AG08396 (cell line): ENCODE results near the gene KIAA0232.
"Not testable (repeated sequence)": the region's sequence is repeated elsewhere in the genome, so short reads cannot be mapped to it uniquely, and the experiment has no call there.

Source experiments
- DNase-seq: peaks from one replicate; pipeline ENCODE4 v3.0.0; 2012; ENCODE audit warnings: low spot score, mixed read lengths

KIAA0232 gene

DNA sequence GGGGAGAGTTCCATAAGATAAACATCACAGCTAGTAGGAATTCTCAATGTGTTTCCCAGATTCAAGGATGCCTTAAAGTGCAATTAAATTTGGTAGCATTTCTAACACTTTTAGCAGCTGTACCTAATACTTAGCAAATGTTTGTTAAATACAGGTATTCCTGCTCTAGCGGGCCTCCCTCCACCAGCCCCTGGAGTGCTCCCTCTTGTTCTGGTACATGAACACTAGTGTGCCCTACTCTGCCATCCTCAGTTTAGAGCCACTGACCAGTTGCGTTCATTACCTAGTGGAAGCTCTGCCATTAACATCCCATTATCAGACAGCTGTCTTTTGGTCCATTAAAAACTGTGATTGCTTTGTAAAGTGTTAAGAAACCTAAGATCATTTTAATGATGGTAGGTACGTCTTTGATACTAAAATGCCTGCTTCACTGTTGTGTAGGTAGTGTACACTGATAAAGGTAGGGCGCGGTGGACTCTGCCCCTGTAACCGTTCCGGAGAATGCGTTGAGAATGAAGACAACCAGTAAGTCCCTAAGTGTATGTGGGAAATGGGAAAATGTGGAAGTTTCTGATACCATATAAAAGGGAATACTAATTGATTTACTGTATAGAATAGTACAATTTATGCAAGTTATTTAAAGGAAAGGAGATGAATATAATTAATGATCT is 21.7 kb downstream of the KIAA0232 start:
- DNase-seq, result no peak

DNA sequence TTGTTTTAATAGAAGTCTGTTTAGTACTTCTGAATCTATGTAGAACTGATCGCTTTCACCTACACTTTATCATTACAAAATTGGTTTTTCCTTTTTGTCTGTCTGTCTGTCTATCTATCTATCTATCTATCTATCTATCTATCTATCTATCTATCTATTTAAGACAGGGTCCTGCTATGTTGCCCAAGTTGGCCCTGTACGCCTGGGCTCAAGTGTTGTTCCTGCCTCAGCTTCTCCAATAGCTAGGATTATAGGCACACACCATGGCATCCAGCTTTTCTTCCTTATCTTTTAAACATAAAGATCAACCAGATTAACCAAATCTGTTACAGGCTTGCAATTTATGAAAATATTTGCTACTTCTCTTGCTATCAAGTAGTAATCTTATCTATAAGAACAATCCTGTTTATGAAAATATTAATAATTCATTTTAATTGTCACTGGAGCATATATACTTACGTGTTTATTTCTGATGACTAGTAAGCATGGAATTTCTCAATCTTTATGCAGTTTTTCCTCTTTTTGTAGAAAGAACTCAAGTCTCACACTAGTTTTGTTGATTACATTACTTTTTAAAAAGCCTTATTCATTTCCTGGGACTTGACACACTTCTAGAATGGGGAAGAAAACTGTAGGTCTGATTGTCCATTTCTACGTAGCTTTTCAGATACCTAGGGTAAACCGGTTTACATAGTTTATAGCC is 24.5 kb downstream of the KIAA0232 start:
- DNase-seq, result no peak

GRCh38 chr4:6808259-6808658 is 25.7 kb downstream of the KIAA0232 start:
- DNase-seq, result no peak

DNA sequence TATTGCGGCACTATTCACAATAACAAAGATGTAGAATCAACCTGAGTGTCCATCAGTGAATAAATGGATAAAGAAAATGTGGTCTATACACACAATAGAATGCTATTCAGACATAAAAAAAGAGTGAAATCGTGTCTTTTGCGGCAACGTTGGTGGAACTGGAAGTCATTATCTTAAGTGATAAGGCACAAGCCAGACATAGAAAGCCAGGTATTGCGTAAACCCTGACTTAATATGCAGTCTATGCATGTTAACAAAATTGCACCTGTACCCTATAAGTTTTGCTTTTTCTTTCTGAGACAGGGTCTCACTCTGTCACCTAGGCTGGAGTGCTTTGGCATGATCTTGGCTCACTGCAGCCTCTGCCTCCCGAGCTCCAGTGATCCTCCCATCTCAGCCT is 28.6 kb downstream of the KIAA0232 start:
- DNase-seq, result no peak

DNA sequence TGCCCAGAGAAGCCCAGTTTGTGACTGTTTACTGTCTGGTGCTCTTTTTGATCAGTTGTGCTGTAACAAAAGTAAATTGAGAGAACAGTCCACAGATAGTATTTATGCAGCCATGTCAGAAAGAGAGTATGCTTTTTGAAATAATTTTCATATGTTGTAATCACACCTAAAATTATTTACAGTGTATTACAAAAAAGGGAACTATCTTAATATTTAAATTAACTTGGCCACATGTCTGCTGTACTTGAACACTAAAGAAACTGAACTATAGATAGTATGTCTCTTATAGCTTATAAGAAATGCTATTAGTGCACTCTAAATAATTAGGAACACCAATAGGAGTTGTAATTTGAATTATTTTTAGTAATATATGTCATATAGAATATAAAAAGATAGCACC is 30.2 kb downstream of the KIAA0232 start:
- DNase-seq, result no peak

DNA sequence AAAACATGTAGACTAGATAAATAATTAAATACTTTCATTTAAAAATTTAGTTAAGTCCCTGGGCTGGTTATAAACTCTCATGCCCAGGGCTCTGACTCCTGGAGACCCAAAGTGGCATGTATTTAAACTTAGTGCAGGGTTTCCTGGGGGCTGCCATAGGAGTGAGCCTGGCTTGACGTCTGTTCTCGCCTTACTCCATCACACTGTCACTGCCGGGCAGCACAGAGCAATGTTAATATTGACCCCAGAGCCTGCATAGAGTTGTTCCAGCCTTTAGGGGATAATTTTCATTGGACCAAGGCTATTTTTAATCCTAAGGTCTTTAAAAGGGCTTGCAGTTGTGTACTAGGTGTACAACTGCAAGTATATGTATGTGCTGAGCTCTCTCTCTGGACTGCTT is 31.2 kb downstream of the KIAA0232 start:
- DNase-seq, result no peak

DNA sequence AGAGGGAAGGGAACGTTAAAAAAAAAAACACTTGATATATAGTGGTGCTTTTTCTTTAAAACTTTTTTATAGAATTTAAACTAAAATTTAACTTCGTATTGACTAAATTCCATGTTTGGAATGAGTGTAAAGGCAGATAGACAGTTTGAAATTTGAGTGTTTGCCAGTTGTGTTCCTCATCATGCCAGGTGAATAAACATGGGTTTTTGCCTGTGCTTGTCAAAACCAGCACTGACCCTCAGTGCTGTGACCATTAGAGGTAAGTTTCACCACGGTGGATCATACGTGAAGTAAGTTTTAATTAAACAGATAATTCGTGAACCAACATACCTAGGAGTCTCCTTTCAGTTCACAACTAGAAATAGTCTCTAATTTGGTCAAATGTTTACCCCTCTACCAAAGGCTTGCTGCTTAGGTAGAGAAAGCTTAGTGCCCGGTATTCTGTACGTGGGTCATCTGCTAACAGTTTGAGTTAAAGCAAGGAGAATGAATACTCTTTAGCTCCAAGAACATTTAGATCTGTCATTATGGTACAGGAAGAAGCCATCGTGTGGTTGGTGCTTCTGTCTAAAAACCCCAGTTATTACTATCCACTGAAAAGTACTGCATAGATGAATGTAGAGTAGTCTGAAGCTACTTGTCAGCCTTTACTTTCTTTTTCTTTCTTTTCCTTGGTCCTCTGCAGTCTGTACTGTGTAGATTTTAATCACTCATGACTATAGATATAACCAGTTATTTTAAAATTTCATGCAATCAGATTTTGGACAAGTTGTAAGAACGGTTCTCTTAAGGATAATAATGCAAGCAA is 32.7 kb downstream of the KIAA0232 start:
- no peak for DNase-seq

GRCh38 chr4:6819295-6819694 is 36.8 kb downstream of the KIAA0232 start:
- DNase-seq, result no peak

DNA sequence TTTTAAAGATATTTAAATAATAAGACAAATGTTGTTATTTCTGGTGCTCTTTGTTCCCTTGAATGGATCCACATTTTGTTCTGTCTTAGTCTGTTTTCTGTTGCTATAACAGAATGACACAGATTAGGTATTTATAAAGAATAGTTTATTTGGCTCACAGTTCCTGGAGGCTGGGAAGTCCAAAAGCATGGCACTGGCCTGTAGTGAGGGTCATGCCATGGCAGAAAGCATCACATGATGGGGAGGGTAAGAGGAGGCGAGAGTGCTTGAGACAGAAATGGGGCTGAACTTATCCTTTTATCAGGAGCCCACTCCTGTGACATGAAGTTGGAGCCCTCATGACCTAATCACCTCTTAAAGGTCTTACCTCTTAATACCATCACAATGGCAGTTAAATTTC is 38.2 kb downstream of the KIAA0232 start:
- no peak for DNase-seq

GRCh38 chr4:6824071-6824470 is 41.5 kb downstream of the KIAA0232 start:
- DNase-seq, result no peak

GRCh38 chr4:6824772-6825402 is 42.4 kb downstream of the KIAA0232 start:
- DNase-seq, result no peak

DNA sequence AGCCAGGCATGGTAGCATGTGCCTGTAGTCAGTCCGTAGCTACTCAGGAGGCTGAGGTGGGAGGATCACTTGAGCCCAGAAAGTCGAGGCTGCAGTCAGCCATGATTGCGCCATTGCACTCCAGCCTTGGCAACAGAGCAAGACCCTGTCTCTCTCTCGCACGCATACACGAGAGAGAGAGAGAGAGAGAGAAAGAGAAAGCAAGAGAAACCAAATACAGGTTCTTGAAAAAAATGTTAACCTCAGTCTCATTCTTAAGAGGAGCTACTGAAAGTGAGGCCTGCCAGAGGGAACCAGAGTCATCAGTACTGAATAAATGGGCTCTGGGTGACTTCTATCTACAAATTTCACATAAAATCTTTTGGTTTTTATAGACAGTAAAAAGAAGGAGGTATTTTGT is 42.9 kb downstream of the KIAA0232 start:
- no peak for DNase-seq

DNA sequence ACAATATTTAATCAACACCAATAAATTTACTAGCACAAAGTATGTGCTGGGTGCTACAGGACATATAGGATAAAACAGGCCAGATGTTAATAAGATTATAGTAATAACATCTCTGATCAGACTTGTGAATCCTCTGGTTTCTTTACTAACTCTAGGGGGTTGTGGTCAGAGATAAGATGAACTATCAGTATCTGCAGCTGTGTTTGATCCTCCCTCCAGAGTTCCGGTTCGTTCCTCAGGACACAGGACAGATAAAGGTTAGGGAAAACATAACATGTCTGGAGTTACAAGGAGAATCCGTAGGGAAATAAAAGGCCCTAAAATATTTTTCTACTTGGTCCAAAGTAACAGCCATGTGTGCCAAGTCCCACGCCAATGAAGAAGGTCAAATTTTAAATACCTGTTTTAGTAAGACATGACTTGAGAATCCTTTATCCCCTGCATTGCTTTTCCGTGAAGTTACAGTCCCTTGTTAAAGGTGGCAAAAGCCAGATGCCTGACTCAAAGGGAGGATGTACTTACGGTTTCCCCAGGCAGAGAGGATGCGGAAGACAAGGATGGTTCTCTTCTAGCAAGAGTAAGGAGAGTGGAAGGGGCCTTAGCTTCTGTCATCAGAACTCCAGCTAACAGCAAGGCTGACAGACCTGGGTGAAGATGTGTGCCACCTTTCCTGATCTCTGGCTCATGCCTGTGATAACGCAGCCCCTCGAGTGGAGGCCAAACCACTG is 44.4 kb downstream of the KIAA0232 start:
- DNase-seq, result no peak

DNA sequence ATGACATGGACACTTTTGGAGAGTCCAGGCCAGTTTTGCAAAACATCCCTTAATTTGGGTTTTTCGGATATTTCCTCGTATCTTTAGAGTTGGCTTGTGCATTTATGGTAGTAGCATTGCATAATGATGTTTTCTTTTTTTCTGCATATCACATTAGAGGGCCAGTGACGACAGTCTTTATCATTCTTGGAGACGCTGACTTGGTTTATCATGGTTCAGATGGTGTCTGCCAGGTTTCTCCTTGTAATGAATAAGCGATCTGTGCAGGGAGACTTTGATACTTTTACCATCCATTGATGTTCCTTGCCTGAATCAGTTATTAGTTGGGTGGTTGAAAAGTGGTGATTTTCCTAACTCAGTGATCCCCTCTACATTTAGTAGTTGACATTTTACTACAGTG is 46.6 kb downstream of the KIAA0232 start:
- no peak for DNase-seq

- DNase-seq, result peak; percentile 32
Observed at GRCh38 chr4:6834867-6835266, 52.3 kb downstream of the KIAA0232 start.

- DNase-seq, result not testable (repeated sequence)
Observed at GRCh38 chr4:6835616-6836015, 53.1 kb downstream of the KIAA0232 start.

DNA sequence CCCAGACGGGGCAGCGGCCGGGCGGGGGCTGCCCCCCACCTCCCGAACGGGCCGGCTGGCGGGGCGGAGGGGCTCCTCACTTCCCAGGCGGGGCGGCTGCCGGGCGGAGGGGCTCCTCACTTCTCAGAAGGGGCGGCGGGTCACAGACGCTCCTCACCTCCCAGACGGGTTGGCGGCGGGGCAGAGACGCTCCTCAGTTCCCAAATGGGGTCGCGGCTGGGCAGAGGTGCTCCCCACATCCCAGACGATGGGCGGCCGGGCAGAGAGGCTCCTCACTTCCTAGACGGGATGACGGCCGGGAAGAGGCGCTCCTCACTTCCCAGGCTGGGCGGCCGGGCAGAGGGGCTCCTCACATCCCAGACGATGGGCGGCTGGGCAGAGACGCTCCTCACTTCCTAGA is 54.6 kb downstream of the KIAA0232 start:
- DNase-seq, result not testable (repeated sequence)

DNA sequence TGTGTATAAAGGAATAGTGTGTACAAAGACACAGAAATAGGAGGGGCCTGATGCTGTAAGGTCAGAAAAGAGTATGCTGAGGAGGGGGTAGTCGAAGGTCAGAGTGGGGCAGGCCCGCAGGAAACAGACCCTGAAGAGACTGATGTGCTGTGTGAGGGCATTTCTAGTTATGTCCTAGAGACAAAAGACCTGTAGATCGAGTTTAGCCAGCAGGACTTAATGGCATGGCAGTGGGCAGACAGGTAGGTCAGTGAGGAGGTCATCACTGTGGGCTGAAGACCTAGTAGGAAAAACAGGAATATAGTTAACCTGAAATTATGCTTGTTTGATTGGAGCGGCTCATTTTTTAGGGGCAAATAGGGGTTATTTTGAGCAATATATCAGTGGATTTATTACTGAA is 57.1 kb downstream of the KIAA0232 start:
- DNase-seq, result no peak

- peak; percentile 36 for DNase-seq
Observed at GRCh38 chr4:6840062-6840976, 57.8 kb downstream of the KIAA0232 start.

DNA sequence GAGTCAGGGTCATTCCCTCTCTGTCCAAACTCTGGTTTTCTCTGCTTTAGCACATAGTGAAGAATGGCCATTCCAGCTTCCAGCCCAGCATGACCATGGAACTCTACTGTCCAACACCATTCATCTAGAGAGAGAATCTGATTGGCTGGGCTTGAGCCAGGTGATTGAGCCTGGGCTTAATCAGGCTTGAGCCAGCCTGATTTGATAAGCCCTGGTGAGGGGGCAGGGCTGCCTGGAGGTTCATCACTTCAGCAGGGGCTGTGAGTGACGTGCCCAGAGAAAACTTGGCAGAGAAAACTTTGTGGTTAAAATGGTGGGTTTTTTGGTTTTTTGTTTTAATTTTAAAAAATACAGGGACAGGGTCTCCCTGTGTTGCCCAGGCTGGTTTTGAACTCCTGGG is 62.5 kb downstream of the KIAA0232 start:
- no peak for DNase-seq

DNA sequence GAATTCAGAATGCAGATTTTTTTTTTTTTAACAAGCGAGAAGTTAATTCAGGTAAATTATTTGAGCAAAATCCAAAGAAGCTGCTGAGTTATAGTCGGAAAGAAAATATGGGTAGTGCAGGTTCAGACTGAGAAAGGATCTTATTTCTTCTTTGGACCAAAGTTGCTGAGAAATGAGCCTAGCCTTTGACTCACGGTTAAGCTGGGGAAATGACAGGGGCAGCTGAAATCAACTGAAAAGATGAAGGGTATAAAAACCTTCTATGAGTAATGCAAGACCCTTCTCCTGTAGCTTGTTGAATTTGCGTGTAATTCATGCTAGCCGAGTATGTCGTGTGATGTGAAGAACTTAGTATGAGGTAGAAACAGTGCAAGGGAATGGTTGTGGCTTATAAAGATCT is 63.0 kb downstream of the KIAA0232 start:
- DNase-seq, result no peak
